Fibroblast of pulmonary artery (primary cell): ENCODE results near the gene TENM4.

Experiments used
- DNase-seq: peaks from one replicate; pipeline ENCODE4 v3.0.0-alpha.2; 2010; ENCODE audit warnings: low read depth
- H3K4me3 ChIP-seq: replicated peaks from 2 replicates; pipeline ENCODE4 v1.5.1; 2011; ENCODE audit warnings: low read depth, mild to moderate bottlenecking, control low read depth, low read length, moderate library complexity
- TF ChIP-seq, protein P1 (sequence below): IDR thresholded peaks from 2 replicates; pipeline ENCODE4 v1.5.1; 2011; ENCODE audit warnings: mild to moderate bottlenecking, control low read depth, low read length, inconsistent platforms; ENCODE audit errors: missing control alignments

TENM4 gene

DNA sequence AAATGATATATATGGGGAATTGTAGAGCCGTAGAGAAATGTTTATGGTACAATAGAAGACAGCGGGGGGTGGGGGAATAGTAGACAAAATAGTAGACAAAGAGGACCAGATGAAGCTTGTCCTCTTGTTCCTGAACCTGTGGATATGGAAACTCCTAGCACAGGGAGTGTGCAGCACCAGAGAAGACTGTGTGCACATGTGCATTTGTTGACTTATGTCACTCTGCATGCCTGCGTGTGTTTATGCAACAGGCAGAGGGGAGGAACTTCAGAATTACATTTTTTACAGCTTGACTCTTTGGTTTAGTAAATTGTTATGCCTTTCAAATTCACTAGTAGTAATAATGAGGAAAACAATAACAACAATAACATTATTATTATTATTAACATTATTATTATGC lies 36.0 kb downstream of the TENM4 start:
- TF ChIP-seq, protein P1, sequence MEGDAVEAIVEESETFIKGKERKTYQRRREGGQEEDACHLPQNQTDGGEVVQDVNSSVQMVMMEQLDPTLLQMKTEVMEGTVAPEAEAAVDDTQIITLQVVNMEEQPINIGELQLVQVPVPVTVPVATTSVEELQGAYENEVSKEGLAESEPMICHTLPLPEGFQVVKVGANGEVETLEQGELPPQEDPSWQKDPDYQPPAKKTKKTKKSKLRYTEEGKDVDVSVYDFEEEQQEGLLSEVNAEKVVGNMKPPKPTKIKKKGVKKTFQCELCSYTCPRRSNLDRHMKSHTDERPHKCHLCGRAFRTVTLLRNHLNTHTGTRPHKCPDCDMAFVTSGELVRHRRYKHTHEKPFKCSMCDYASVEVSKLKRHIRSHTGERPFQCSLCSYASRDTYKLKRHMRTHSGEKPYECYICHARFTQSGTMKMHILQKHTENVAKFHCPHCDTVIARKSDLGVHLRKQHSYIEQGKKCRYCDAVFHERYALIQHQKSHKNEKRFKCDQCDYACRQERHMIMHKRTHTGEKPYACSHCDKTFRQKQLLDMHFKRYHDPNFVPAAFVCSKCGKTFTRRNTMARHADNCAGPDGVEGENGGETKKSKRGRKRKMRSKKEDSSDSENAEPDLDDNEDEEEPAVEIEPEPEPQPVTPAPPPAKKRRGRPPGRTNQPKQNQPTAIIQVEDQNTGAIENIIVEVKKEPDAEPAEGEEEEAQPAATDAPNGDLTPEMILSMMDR = no peak
- H3K4me3 ChIP-seq = no peak overlapping the region
- no peak for DNase-seq

DNA sequence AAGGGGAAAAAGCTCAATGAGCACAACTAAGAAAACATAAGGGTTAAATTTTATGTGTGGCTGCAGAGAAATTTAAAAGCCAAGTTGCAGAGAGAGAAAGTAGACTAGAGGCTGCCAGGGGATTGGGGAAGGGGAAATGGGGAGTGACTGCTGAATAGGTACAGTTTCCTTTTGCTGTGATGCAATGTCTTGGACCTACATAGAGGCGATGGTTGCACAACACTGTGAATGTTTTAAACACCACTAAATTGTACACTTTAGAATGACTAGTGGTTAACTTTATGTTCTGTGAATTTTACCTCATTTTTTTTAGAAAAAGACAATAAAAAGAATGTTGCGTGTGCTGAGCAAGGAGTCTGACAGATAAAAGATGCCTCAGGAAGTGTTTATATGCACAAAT lies 36.5 kb downstream of the TENM4 start:
- peak; percentile 82 for DNase-seq
- TF ChIP-seq, protein P1 = no peak
- no peak overlapping the region for H3K4me3 ChIP-seq

DNA sequence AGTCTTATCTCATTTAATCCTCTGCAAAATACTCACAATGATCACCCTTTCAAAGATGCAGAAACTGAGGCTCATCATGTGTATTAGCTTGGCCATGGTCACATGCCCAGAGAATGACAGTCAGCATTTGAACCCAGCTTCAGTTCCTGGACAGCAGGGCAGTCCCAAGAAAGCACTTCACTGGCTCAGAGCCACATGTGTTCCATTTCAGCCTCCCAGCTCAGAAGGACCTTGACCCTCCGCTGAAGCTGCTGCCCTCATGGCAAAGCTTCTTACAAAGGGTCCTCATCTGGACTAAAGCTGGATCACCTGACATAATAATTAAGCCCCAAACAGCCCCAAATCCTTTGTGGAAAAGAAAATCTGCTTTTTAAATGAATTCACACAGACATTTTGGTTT lies 37.0 kb downstream of the TENM4 start:
- TF ChIP-seq, protein P1 = no peak
- no peak overlapping the region for H3K4me3 ChIP-seq
- no peak for DNase-seq

DNA sequence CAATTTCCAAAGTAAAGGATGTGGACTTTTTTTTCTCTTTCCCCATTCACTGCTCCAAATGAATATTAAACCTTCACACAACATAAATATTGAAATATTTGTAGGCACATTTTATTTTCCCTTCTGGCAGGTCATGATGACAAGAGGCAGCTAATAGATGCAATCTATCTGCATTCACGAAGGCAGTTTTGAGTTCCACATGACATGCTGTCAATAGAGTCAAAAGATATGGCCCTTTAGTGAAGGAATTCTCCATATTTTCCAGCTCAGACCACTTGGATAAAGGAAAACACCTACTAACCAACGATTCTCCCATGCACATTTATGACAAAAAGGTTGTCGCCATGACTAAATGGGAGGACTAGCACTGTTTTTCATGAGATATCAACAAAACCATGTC lies 37.9 kb downstream of the TENM4 start:
- no peak for DNase-seq
- no peak overlapping the region for H3K4me3 ChIP-seq
- TF ChIP-seq, protein P1 = no peak

DNA sequence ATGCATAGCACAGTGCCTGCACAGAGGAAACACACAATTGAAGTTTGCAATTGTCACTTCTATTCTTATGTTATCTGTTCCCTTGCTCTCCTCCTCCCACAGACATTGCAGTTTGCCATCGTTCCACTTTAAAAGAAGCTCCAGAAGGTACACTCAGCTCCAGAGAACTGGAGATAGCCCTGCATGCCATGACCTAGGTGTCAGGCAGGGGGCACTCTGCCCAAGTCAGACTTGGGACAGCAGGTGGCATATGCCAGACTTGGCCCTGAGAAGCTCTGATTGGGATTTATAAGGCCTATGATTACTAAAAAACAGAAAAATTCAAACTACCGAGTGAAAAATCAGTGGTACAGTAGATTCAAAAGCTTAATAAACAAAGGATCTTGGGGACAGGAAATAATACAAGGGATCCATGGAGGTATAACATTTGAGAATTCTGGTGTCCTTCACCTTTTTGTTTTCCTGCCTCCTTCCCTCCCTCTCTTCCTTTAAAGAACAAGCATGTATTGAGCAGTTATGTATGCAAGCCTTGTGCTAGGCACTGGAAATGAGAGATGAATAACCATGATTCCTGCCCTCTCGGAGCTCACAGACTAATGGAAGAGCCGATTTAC lies 40.0 kb downstream of the TENM4 start:
- TF ChIP-seq, protein P1 = peak; percentile 80
- H3K4me3 ChIP-seq = no peak overlapping the region
- DNase-seq = peak; percentile 48

DNA sequence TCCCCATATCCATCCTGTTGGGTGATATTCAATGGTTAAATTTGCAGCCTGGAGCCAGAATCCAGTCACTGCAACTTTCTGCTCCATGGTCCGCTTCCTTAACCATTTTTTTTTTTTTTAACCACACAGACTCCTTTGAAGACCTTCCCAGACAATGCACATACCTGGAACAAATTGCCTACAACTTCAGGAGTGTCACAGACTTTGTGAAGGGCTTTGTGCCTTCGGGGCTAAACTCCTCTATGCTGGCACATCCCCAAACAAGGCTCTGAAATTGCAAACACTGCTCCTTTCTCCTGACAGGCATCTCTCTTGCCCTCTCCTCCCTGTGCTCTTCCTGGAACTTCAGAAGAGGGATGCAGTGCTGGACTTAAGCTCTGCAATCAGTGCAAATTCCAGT lies 40.6 kb downstream of the TENM4 start:
- H3K4me3 ChIP-seq = no peak overlapping the region
- no peak for DNase-seq
- TF ChIP-seq, protein P1 = no peak

DNA sequence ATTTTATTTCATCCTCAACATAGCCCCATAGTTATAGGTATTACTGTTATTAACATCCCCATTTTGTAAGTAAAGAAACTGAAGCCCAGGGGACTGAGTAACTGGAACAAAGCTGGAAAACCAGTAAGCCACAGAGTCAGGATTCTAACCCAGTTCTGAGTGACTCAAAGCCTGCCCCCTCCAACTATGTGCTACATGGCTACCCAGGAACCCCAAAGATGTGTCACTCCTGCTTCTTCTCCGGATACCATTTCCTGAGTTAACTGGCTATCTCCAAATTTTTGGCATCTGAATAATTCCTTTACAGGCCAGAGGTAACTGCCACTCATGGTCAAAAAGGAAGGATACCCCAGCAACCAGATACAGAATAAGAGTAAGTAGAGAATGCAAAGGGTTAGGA lies 43.6 kb downstream of the TENM4 start:
- TF ChIP-seq, protein P1 = no peak
- no peak overlapping the region for H3K4me3 ChIP-seq
- DNase-seq = no peak
